Peyer's patch (tissue), 4 donors: ENCODE measurements around the gene TMEM98.

Experiments used
- CTCF ChIP-seq, 6 experiments: fragments of 450-650 bp in 4 of 6; fragments of 200-600 bp in 2 of 6; sonication (generic) in 1 of 6; IDR thresholded peaks; one replicate each; pipeline ENCODE4 v1.5.1; 2017 to 2019; ENCODE audit warnings: antibody characterized with exemption in 6 of 6, mild to moderate bottlenecking in 3 of 6, moderate library complexity in 1 of 6
- POLR2A ChIP-seq, 2 donors: fragments of 450-650 bp; IDR thresholded peaks; one replicate each; pipeline ENCODE4 v1.5.1; 2017; ENCODE audit warnings: antibody characterized with exemption in 2 of 2, mild to moderate bottlenecking in 2 of 2, moderate library complexity in 2 of 2

GRCh38 chr17:32947736-32948135 lies 19.8 kb downstream of the TMEM98 start:
- TF ChIP-seq CTCF (IDR thresholded peaks at IDR 0.05), result no peak
- no peak for TF ChIP-seq POLR2A (IDR thresholded peaks at IDR 0.05)
